MM.1S (cell line): ENCODE measurements around the gene AGBL1.

Source experiments
- DNase-seq: peaks from one replicate; pipeline ENCODE4 v3.0.0-alpha.2; 2015
- H2AFZ ChIP-seq: fragments of 300-600 bp; sonication (generic); 2 replicates; pipeline ENCODE4 v1.6.0; 2016; ENCODE audit warnings: antibody characterized with exemption, low read length
- H3F3A ChIP-seq: fragments of 300-600 bp; sonication (generic); 2 replicates; pipeline ENCODE4 v1.6.1; 2016; ENCODE audit warnings: mild to moderate bottlenecking, antibody characterized with exemption, low read length, moderate library complexity, mixed read lengths; ENCODE audit not compliant: insufficient read depth
- H3K27ac ChIP-seq: fragments of 300-600 bp; sonication (generic); 2 replicates; pipeline ENCODE4 v1.5.1; 2016; ENCODE audit warnings: mild to moderate bottlenecking, low read length
- H3K27me3 ChIP-seq: fragments of 300-600 bp; sonication (generic); replicated peaks from 2 replicates; pipeline ENCODE4 v1.6.0; 2016; ENCODE audit warnings: low read length; ENCODE audit not compliant: insufficient read depth
- H3K36me3 ChIP-seq: fragments of 300-600 bp; sonication (generic); replicated peaks from 2 replicates; pipeline ENCODE4 v1.6.1; 2016; ENCODE audit warnings: mild to moderate bottlenecking, low read length, mixed read lengths; ENCODE audit not compliant: insufficient read depth
- H3K4me1 ChIP-seq: fragments of 300-600 bp; sonication (generic); 2 replicates; pipeline ENCODE4 v1.6.1; 2016; ENCODE audit warnings: low read length, mixed read lengths
- H3K4me2 ChIP-seq: fragments of 300-600 bp; sonication (generic); 2 replicates; pipeline ENCODE4 v1.6.0; 2016; ENCODE audit warnings: low read depth, low read length
- H3K4me3 ChIP-seq: fragments of 300-600 bp; sonication (generic); 2 replicates; pipeline ENCODE4 v1.5.1; 2016; ENCODE audit warnings: low read length, mixed read lengths
- H3K79me2 ChIP-seq: fragments of 300-600 bp; sonication (generic); 2 replicates; pipeline ENCODE4 v1.6.1; 2016; ENCODE audit warnings: mixed run types, low read length, mixed read lengths
- H3K9ac ChIP-seq: fragments of 300-600 bp; sonication (generic); 2 replicates; pipeline ENCODE4 v1.6.1; 2016; ENCODE audit warnings: low read length, mixed read lengths
- H3K9me2 ChIP-seq: fragments of 300-600 bp; sonication (generic); replicated peaks from 2 replicates; pipeline ENCODE4 v1.6.1; 2016; ENCODE audit warnings: mild to moderate bottlenecking, low read length, mixed read lengths; ENCODE audit not compliant: insufficient read depth
- H3K9me3 ChIP-seq: fragments of 300-600 bp; sonication (generic); replicated peaks from 2 replicates; pipeline ENCODE4 v1.6.1; 2016; ENCODE audit warnings: mild to moderate bottlenecking, low read length, mixed read lengths; ENCODE audit not compliant: insufficient read depth
- H4K20me1 ChIP-seq: fragments of 300-600 bp; sonication (generic); 2 replicates; pipeline ENCODE4 v1.6.1; 2016; ENCODE audit warnings: mild to moderate bottlenecking, low read length, moderate library complexity, mixed read lengths; ENCODE audit not compliant: insufficient read depth
- CTCF ChIP-seq: fragments of 300-600 bp; sonication (generic); IDR thresholded peaks from 2 replicates; pipeline ENCODE4 v1.5.1; 2016; ENCODE audit warnings: antibody characterized with exemption, low read length, mixed read lengths
- EZH2 ChIP-seq: fragments of 300-600 bp; sonication (generic); optimal IDR thresholded peaks from 2 replicates; pipeline ENCODE3; 2017; ENCODE audit warnings: low read depth, mild to moderate bottlenecking, antibody characterized with exemption, low read length, mixed read lengths
- EZH2phosphoT487 ChIP-seq: fragments of 300-600 bp; sonication (generic); IDR thresholded peaks from 2 replicates; pipeline ENCODE4 v1.6.1; 2018; ENCODE audit warnings: antibody characterized with exemption, low read length

Gene AGBL1

GRCh38 chr15:86906376-86906775 lies 826.7 kb downstream of the AGBL1 start:
- no peaks in the 10 kb centered on the region for H3K27me3 ChIP-seq
- no peak for TF ChIP-seq CTCF
- TF ChIP-seq EZH2phosphoT487: no peak
- TF ChIP-seq EZH2: no peak
- no peak for DNase-seq

GRCh38 chr15:86911022-86911421 lies 831.4 kb downstream of the AGBL1 start:
- H3K9me3 ChIP-seq: no peaks in the 10 kb centered on the region
- H3K36me3 ChIP-seq: no peaks in the 10 kb centered on the region
- H3K27ac ChIP-seq: no peak overlapping the region
- H3F3A ChIP-seq: no peaks in the 10 kb centered on the region
- no peaks in the 10 kb centered on the region for H4K20me1 ChIP-seq
- no peaks in the 10 kb centered on the region for H3K4me1 ChIP-seq
- H3K79me2 ChIP-seq: no peaks in the 10 kb centered on the region
- no peaks in the 10 kb centered on the region for H3K9me2 ChIP-seq
- DNase-seq: no peak
- H3K9ac ChIP-seq: no peak overlapping the region
- H3K4me3 ChIP-seq: no peak overlapping the region
- no peaks in the 10 kb centered on the region for H3K27me3 ChIP-seq
- TF ChIP-seq EZH2: no peak
- no peak for TF ChIP-seq CTCF
- no peak for TF ChIP-seq EZH2phosphoT487
- H3K4me2 ChIP-seq: no peak overlapping the region
- no peak overlapping the region for H2AFZ ChIP-seq

More at GRCh38 chr15:86906376-86906775, 826.7 kb downstream of the AGBL1 start:
- Histone ChIP-seq H3K9me3 (no peaks in the 10 kb centered on the region), H3K79me2 (no peaks in the 10 kb centered on the region), H3K36me3 (no peaks in the 10 kb centered on the region), H3K4me1 (no peaks in the 10 kb centered on the region), H3K9me2 (no peaks in the 10 kb centered on the region), H3K9ac (no peak overlapping the region), H3K4me3 (no peak overlapping the region), H3K4me2 (no peak overlapping the region), H3F3A (no peaks in the 10 kb centered on the region), H2AFZ (no peak overlapping the region), H3K27ac (no peak overlapping the region), H4K20me1 (no peaks in the 10 kb centered on the region)

- no peaks in the 10 kb centered on the region for H3K36me3 ChIP-seq
- H3K9me2 ChIP-seq: no peaks in the 10 kb centered on the region
- no peak overlapping the region for H2AFZ ChIP-seq
- no peak overlapping the region for H3K27ac ChIP-seq
- no peak overlapping the region for H3K4me3 ChIP-seq
- no peaks in the 10 kb centered on the region for H3K27me3 ChIP-seq
- H3K9ac ChIP-seq: no peak overlapping the region
- no peaks in the 10 kb centered on the region for H3F3A ChIP-seq
- H3K9me3 ChIP-seq: no peaks in the 10 kb centered on the region
- TF ChIP-seq CTCF (no peak), EZH2phosphoT487 (no peak), EZH2 (no peak)
- H4K20me1 ChIP-seq: no peaks in the 10 kb centered on the region
- H3K79me2 ChIP-seq: no peaks in the 10 kb centered on the region
- DNase-seq: no peak
- H3K4me1 ChIP-seq: no peaks in the 10 kb centered on the region
- H3K4me2 ChIP-seq: no peak overlapping the region
These were observed 833.0 kb downstream of the AGBL1 start for GRCh38 chr15:86912661-86913060.
